NB4 (cell line): ENCODE results near the gene HDAC9.

Experiments
- DNase-seq: peaks from one replicate; pipeline ENCODE4 v3.0.0; 2010; ENCODE audit warnings: low read depth
- H3K4me3 ChIP-seq: one replicate; pipeline ENCODE4 v1.5.1; 2011; ENCODE audit warnings: mild to moderate bottlenecking, low read depth, low read length, moderate library complexity
- MYC ChIP-seq: IDR thresholded peaks from 2 replicates; pipeline ENCODE4 v1.6.1; 2011; ENCODE audit warnings: low read depth, low read length
- POLR2A ChIP-seq: IDR thresholded peaks from 2 replicates; pipeline ENCODE4 v1.6.1; 2011; ENCODE audit warnings: mild to moderate bottlenecking; ENCODE audit not compliant: insufficient read length; ENCODE audit errors: extremely low read depth
- TF ChIP-seq, protein P1 (sequence below): IDR thresholded peaks from one replicate; pipeline ENCODE4 v1.5.1; 2012; ENCODE audit warnings: low read depth, low read length
- TF ChIP-seq, protein P2 (sequence below): IDR thresholded peaks from 2 replicates; pipeline ENCODE4 v1.6.1; 2011; ENCODE audit warnings: low read depth, low read length

HDAC9 gene

DNA sequence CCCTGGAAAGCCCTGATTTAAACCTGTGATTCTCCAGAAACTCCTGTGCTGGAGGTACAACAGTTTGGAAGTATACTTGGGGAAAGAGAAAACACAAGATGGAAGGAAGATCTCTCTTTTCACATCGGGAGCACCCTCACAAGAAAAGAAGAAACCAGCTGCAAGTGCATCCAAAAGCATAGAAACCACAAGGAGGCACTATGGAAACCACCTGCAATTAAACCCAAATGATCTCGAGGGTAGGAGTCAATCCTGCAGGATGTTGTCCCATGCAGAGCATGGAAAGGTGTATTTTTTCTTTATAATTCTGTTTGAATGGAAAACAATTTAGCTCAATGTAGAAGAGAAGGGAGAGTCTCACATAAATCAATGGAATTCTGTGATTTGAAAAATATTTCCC, 411.4 kb downstream of the HDAC9 start:
- TF ChIP-seq, protein P1, sequence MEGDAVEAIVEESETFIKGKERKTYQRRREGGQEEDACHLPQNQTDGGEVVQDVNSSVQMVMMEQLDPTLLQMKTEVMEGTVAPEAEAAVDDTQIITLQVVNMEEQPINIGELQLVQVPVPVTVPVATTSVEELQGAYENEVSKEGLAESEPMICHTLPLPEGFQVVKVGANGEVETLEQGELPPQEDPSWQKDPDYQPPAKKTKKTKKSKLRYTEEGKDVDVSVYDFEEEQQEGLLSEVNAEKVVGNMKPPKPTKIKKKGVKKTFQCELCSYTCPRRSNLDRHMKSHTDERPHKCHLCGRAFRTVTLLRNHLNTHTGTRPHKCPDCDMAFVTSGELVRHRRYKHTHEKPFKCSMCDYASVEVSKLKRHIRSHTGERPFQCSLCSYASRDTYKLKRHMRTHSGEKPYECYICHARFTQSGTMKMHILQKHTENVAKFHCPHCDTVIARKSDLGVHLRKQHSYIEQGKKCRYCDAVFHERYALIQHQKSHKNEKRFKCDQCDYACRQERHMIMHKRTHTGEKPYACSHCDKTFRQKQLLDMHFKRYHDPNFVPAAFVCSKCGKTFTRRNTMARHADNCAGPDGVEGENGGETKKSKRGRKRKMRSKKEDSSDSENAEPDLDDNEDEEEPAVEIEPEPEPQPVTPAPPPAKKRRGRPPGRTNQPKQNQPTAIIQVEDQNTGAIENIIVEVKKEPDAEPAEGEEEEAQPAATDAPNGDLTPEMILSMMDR, result no peak
- TF ChIP-seq POLR2A (no peak), MYC (no peak)
- TF ChIP-seq, protein P2, sequence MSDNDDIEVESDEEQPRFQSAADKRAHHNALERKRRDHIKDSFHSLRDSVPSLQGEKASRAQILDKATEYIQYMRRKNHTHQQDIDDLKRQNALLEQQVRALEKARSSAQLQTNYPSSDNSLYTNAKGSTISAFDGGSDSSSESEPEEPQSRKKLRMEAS, result no peak
- H3K4me3 ChIP-seq, result no peak overlapping the region
- DNase-seq, result no peak

DNA sequence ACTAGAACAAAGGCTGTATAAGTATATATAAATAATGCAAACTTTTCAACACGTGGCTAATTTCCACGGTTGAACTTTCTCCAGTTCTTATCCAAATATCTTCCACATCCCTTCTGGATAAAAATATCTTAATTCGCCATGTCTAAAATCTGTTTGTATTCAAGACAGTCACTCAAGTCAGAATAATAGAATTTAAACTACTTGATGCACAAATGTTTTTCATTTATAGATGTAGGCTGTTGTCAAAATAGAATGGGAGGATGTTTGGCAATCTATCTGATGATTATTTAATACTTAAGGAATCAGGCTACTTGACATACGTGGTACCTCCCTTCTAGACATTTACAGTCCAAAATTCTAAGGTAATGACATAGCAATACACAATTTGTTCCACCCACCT, 417.6 kb downstream of the HDAC9 start:
- TF ChIP-seq, protein P2, result no peak
- DNase-seq, result no peak
- H3K4me3 ChIP-seq, result no peak overlapping the region

DNA sequence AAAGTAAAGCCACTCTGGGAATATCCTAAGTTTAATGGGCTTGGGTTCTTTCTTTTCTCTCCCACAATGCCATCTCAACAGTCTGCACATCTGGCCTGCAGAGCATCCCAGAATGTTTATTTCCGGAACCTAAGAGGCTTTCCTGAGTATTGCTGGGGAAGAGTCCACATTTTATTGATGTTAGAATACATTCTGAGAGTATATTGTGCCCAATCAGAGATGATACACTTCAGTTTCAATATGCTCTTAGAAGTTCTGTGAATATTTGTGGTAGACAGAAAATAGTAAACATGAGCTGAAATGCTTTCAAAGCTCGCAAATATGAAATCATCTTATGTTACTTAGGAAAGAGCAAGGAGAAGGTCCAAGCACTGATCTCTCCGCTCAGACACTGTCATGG, 421.3 kb downstream of the HDAC9 start:
- TF ChIP-seq, protein P2, result no peak
- TF ChIP-seq, protein P1, result no peak
- TF ChIP-seq POLR2A (no peak), MYC (no peak)
- no peak overlapping the region for H3K4me3 ChIP-seq
- DNase-seq, result no peak

DNA sequence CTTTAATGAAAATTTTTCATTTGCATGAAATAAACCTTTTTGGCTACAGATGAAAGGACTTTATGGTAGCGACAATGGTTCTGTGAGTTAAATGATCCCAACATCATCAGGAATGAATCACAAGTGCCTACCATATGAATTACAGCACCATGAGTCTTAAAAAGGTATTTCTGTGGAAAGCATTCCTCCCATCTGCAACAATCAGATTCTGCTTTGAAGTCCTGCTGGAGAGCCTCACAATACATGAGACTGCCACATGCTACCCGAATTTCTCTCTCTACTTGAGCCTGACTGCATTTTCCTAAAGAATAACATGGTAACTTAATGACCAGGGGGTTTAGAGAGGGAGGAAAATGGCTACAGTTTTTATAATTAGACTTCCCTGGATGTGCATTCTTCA, 431.6 kb downstream of the HDAC9 start:
- no peak for TF ChIP-seq MYC
- no peak for DNase-seq
- no peak overlapping the region for H3K4me3 ChIP-seq

DNA sequence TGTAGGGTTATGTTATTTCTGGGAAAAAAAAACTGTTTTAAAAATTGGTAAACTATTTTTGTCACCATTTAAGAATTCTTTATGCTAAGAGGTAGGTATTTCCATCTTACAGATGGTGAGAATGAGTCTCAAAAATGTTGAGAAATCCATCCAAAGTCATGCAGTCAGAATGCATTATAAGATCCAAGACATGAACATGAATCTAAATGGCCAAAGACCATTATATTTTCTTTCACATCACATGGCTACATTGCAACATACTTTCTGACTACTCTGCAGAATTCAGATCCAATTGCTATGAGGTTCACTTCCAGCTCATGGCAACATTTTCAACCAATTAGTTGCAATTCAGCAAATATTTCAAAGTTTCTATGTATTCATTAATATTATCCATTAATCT, 440.7 kb downstream of the HDAC9 start:
- TF ChIP-seq POLR2A, result no peak
- TF ChIP-seq MYC, result no peak
- TF ChIP-seq, protein P2, result no peak
- TF ChIP-seq, protein P1, result no peak
- DNase-seq, result no peak
- H3K4me3 ChIP-seq, result no peak overlapping the region

DNA sequence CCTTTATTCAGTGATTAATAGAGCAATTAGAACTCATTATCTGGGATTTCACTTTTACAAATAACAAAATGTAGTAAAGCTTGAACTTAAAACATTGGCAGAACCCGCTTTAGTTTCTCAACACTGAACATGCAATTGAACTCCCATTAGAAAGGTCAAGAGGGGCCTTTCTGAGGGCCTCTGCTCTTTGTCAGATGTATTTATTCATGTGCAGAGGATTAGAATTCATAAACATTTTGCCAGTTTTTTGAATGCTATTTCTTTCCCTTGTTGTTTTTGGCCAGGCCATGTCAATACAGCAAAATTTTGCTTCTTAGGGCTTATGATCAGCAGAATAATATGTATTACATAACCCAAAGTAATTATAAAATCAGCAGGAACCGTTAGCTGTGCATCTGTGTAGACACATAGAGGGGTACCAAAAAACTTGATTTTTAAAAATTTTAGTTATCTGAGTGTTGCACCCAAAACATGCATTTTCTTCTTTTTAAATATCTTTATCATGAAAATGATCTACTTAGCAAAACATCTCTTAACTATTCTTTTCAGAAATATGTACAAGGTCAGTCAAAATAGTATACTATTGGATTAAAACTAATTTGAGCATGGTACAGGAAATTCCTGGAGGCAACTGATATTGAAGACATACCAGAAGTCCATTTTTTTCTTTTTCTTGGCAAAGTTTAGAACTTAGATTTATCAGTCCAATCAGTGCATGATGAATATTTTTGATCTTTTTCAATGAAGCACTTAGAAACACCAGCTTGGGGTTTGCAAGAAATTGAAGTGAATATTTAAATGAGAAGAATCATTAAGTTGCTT, 444.4 kb downstream of the HDAC9 start:
- H3K4me3 ChIP-seq, result no peak overlapping the region
- no peak for DNase-seq
- TF ChIP-seq, protein P2, result no peak

DNA sequence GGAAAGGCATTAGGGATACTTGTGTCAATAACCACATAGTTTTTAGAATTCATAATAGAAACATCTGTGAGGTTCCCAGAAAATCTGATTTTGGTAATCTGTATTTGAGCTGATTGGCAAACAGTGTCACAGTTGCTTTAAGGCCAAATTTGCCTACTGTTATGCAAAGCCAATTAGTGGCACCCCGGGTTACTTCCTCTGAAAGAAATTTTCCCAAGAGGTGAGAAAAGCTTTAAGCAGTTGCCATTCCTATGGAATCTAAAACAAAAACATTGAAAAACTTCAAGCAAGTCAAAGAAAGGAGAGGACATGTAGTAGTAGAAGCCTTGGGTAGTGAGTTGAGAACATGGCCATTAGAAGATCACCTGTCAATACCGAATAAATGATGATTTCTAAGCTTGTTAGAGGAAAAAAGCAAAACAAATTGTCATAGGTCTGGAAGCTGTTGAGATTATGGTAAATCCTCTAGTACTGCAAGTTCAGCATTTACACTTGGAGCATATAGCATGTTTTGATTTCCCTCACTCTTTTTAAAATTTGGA, 445.1 kb downstream of the HDAC9 start:
- H3K4me3 ChIP-seq, result no peak overlapping the region
- TF ChIP-seq POLR2A (no peak), MYC (no peak)
- TF ChIP-seq, protein P1, result no peak
- TF ChIP-seq, protein P2, result no peak
- no peak for DNase-seq
